ENCODE measurements around the gene VWA3A. TPM values are rescaled to one million over a fixed set of nuclear protein-coding genes. Genes with fewer than 3 reads are reported as not detected.
A peak's percentile ranks its signal among the peaks of the same experiment; 100 is the strongest.

VWA3A gene
- total and polyA plus RNA-seq, 2 of the 4 experiments (the other 2 are of a cell fraction) = not detected

- no peak for TF ChIP-seq RAD21 (IDR thresholded peaks at IDR 0.05; ENCODE audit: low read length)
Measured at GRCh38 chr16:22205577-22206012, 113.3 kb downstream of the VWA3A start (continued).

GRCh38 chr16:22206013-22206841 lies 113.9 kb downstream of the VWA3A start, which contains the start of gene EEF2K:
Gene EEF2K, plus strand, starts transcription at chr16:22206278. Its CDS starts 19,452 bp downstream, at chr16:22225730.
- in situ Hi-C loops (cut with MboI; ENCODE audit: low sequenced_read_pairs) (no loop called here), dilution Hi-C loops (cut with HindIII; ENCODE audit: low sequenced_read_pairs, unreplicated experiment) (no loop called here), intact Hi-C loops (cut with micrococcal nuclease) (loop anchor here (1.0 kb wide), 2 partner anchors 9 to 91 kb away; partner anchors contain the start of gene POLR3E)
- Histone ChIP-seq H3K56ac (ENCODE audit: extremely low read depth, insufficient read depth, low read length) (peak within 1 kb of the TSS; percentile 78), H3K9me1 (ENCODE audit: insufficient read depth, low read length) (peaks cover 6% of the 10 kb centered on the region), H4K5ac (ENCODE audit: low read depth, low read length) (peak within 1 kb of the TSS; percentile 54), H4K20me1 (ENCODE audit: insufficient read depth, low read length) (peaks cover 29% of the 10 kb centered on the region), H3K4me3 (ENCODE audit: insufficient read depth, low read depth, low read length) (peak within 1 kb of the TSS; percentile 73), H3K9me3 (ENCODE audit: control insufficient read depth, insufficient read depth, low read length) (no peaks in the 10 kb centered on the region), H2AK9ac (replicated peaks; ENCODE audit: low read depth, low read length, poor library complexity) (peak within 1 kb of the TSS; percentile 92), H3K4me2 (ENCODE audit: low read depth, low read length) (peak within 1 kb of the TSS; percentile 82), H2BK5ac (ENCODE audit: low read depth, low read length, poor library complexity, severe bottlenecking) (peak within 1 kb of the TSS; percentile 63), H3K23ac (ENCODE audit: low read depth, low read length) (peak within 1 kb of the TSS; percentile 74), H2BK15ac (ENCODE audit: low read depth, low read length) (0 out of 3 replicates have a peak within 1 kb of the TSS, but pooled peaks have one; percentile 12), H4K8ac (ENCODE audit: low read depth in 2 of 2, low read length in 2 of 2) (peak within 1 kb of the TSS; percentile 78 to 95), H2AFZ (replicated peaks; ENCODE audit: low read length, poor library complexity) (peak within 1 kb of the TSS; percentile 96), H3K4me1 (ENCODE audit: control insufficient read depth, insufficient read depth, low read length) (peaks cover 7% of the 10 kb centered on the region; the same call in 1 of the 2 replicates), H3K36me3 (ENCODE audit: control insufficient read depth, insufficient read depth, low read length) (0 out of 2 replicates have a peak, but pooled peaks cover 1% of the 10 kb centered on the region), H3K27ac (ENCODE audit: insufficient read depth, low read length) (peak within 1 kb of the TSS; percentile 71), H2AK5ac (ENCODE audit: low read depth, low read length) (peak within 1 kb of the TSS; percentile 9; the same call in 1 of the 2 replicates), H3K4ac (ENCODE audit: low read depth, low read length) (peak within 1 kb of the TSS; percentile 76), H4K91ac (ENCODE audit: insufficient read depth, low read depth, low read length) (peak within 1 kb of the TSS; percentile 43), H3K79me1 (ENCODE audit: low read depth in 1 of 2, low read length in 2 of 2) (peaks cover 24 to 47% of the 10 kb centered on the region in 2 experiments), H3K18ac (ENCODE audit: low read depth, low read length) (peak within 1 kb of the TSS; percentile 5; the same call in 1 of the 2 replicates), H3K14ac (replicated peaks; ENCODE audit: low read depth, low read length) (peak within 1 kb of the TSS; percentile 71), H2BK120ac (ENCODE audit: low read depth, low read length) (peak within 1 kb of the TSS; percentile 29), H2BK20ac (ENCODE audit: low read depth, low read length) (peak within 1 kb of the TSS; percentile 48; the same call in 1 of the 2 replicates), H3K27me3 (ENCODE audit: control insufficient read depth, insufficient read depth, low read length) (no peaks in the 10 kb centered on the region), H3K9ac (ENCODE audit: low read depth, low read length) (peak within 1 kb of the TSS; percentile 73)
- CTCF ChIA-PET = interaction anchor here (0.7 to 2.3 kb wide), 4 partner anchors 15 to 95 kb away, joined by 3 to 7 read pairs (median 3); no protein-coding TSS in a partner anchor
- ATAC-seq (ENCODE audit: low read depth) = peak; percentile 93
- WGBS, 2 experiments (ENCODE audit: extremely low coverage in 2 of 2, insufficient read length in 1 of 2) = 0% methylated on average over 35 of the region's 74 CpGs; no CpG with 5 or more reads in 1 of the 2 experiments
- POLR2A ChIA-PET (ENCODE audit: unreplicated experiment) = interaction anchor here (0.6 kb wide), 1 partner anchor 14 kb away, joined by 3 read pairs; no protein-coding TSS in a partner anchor
- BruUV-seq (replicated peaks) = no TSS peak
- DNase-seq = peak; percentile 95
- TF ChIP-seq MXI1 (IDR thresholded peaks at IDR 0.05; ENCODE audit: borderline replicate concordance, low read depth, low read length) (peak; percentile 98), RFX5 (IDR thresholded peaks at IDR 0.05; ENCODE audit: low read depth, low read length) (no peak), RCOR1 (IDR thresholded peaks at IDR 0.05; ENCODE audit: insufficient replicate concordance, low read length) (peak; percentile 64), BHLHE40 (IDR thresholded peaks at IDR 0.05; ENCODE audit: low read depth, low read length) (peak; percentile 87), RAD21 (IDR thresholded peaks at IDR 0.05; ENCODE audit: low read length) (peak; percentile 62), NFE2L2 (IDR thresholded peaks at IDR 0.05; ENCODE audit: low read depth, low read length) (no peak), ELK1 (IDR thresholded peaks at IDR 0.05; ENCODE audit: borderline replicate concordance, low read depth, low read length) (no peak), SMC3 (IDR thresholded peaks at IDR 0.05; ENCODE audit: low read depth, low read length) (peak; percentile 62; the same call in 1 of the 2 replicates), USF2 (IDR thresholded peaks at IDR 0.05; ENCODE audit: low read depth, low read length) (peak; percentile 86), CHD1 (IDR thresholded peaks at IDR 0.05; ENCODE audit: low read depth, low read length) (no peak), MAZ (IDR thresholded peaks at IDR 0.05; ENCODE audit: borderline replicate concordance, low read depth, low read length) (peak; percentile 90; the same call in 1 of the 2 replicates)

All from IMR-90 (cell line).